ENCODE data around the gene XXYLT1.

DNA sequence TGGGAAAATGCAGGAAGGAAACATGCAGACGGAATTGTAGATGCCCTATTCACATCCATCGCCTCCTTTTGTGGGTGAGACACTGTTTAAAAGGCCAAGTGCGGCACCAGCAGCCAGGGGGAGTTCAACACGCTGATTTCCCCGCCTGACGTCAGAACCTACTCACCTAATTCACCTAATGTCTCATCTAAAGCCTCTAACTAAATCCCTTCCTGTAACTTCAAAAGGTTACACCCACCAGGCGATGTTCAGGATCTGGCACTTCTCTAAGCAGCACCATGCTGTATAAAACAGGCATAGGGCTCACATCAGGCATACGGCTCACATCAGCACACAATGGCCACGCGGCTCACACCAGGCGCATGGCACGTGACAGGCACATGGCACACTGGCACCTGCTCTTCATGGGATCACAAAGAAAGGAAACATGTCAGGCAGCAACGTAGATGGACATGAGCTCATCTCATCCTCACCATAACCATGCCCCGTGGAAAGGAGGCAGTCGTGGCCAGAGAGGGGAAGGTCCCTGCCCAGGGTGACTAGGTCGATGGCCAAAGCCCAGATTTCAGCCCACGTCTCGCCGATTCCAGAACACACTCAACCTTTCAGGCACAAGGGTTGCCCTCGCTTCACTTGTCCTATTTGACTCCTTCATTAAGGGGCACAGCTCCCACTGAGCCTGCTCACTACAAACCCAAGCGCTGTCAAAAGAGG, 21.7 kb downstream of the XXYLT1 start:
- TF ChIP-seq ZNF175 (CRISPR knock-in tag; IDR thresholded peaks at IDR 0.05; ENCODE audit: low read depth), result no peak
- no peak for TF ChIP-seq BCLAF1 (IDR thresholded peaks at IDR 0.05; ENCODE audit: borderline replicate concordance in 1 of 2, control insufficient read depth in 1 of 2, low read depth in 2 of 2, low read length in 1 of 2)
- TF ChIP-seq ZNF407 (IDR thresholded peaks at IDR 0.05; ENCODE audit: low read depth), result no peak
- TF ChIP-seq RAD21 (CRISPR knock-in tag; conservative IDR thresholded peaks at IDR 0.05 in 1 of 2, IDR thresholded peaks at IDR 0.05 in 1 of 2), result no peak
- no peak for TF ChIP-seq ZNF79 (CRISPR knock-in tag; IDR thresholded peaks at IDR 0.05; ENCODE audit: low read depth)
- TF ChIP-seq CEBPZ (IDR thresholded peaks at IDR 0.05; ENCODE audit: borderline replicate concordance, low read depth, low read length), result no peak
- TF ChIP-seq HNRNPK (IDR thresholded peaks at IDR 0.05; ENCODE audit: low read depth, low read length, poor library complexity, severe bottlenecking), result no peak
- no peak for TF ChIP-seq SIN3A (IDR thresholded peaks at IDR 0.05; ENCODE audit: borderline replicate concordance in 2 of 2, control insufficient read depth in 1 of 2, low read depth in 2 of 2, low read length in 2 of 2)
- no peak for TF ChIP-seq ZNF274 (IDR thresholded peaks at IDR 0.05; ENCODE audit: borderline replicate concordance, low read depth, low read length)
- TF ChIP-seq RBM15 (IDR thresholded peaks at IDR 0.05; ENCODE audit: insufficient read depth, low read length), result no peak

Measured in K562 (cell line).